ENCODE measurements around the gene PLXNC1.
A peak's percentile ranks its signal among the peaks of the same experiment; 100 is the strongest.

PLXNC1 gene

GRCh38 chr12:94133964-94134795 lies 14.2 kb upstream of the PLXNC1 start:
- no peak for DNase-seq (ENCODE audit: low read depth in 2 of 2, low spot score in 1 of 2)

- DNase-seq (ENCODE audit: low read depth in 2 of 2, low spot score in 1 of 2) = no peak
Observed at GRCh38 chr12:94135896-94136295, 12.5 kb upstream of the PLXNC1 start.

DNA sequence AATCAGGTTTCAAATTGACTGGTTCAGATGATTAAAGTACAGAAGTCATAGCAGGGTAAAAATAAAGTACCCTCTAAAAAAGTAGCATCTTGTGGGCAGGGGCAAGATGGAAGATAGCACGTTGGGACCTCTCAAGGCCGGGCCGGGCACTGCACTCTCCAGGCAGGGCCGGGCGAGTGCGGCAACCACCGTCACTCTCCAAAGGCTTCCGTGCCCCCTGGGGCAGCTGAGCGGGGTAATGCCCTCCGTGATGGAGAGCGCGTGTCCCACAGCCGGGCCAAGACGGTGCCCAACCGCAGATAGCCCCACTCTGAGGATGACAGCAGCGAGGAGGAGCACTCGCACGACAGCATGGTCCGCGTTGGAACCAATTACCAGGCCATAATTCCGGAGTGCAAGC lies 8.6 kb upstream of the PLXNC1 start:
- DNase-seq (ENCODE audit: low read depth in 2 of 2, low spot score in 1 of 2) = no peak

DNA sequence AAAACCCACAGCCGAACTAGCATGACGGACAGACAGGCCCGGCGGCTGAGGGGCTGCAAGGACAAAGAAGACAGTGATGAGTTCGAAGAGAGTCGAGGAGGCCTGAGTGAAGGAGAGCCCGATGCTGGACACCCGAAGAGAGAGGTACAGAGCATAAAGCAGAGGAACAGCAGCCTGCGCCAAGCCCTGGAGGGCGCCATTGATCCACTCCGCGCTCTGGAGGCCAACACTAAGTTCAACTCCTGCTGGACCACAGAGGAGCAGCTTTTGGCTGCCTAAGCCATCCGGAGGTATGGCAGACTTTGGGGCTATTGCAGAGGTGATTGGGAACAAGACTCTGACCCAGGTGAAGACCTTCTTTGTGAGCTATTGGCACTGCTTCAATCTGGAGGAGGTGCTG lies 7.8 kb upstream of the PLXNC1 start:
- peak in 1 of 2 donors; percentile 5 for DNase-seq (ENCODE audit: low read depth in 2 of 2, low spot score in 1 of 2)

DNA sequence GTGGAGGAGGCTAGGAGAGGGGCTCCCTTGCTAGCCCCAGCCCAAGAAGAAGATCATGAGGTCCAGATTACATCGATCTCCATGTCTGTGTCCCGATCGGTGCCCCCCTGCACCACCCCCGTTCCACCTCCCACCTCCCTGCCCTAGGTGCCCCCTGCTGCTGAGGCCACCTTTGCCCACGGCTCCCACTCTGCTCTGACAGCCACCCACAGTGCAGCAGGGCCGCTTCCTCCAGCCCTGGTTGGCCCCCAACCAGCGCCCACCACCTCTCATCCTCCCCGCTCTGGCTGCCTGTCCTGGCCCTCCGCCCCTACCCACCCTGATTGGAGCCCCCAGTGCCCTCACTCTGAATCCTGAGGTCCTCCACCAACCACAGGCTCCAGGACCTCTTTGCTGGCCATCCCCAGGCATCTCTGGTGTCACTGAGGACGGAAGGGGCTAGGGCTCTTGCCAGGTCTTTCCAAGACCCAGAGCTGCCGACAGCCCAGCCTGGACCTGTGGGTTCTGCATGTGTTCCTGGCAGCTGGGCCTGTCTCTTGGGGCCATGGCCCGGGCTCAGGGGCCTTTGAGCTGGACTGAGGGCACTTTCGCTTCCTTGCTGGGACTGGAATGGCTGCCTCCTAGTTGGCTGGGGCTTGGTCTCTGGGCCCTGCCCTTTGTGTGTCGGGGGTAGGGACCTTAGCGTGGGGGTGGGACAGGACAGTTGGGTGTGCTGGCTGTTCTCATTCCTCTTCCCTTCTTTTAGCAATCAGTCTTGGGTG lies 7.2 kb upstream of the PLXNC1 start:
- DNase-seq (ENCODE audit: low read depth in 2 of 2, low spot score in 1 of 2) = no peak

DNA sequence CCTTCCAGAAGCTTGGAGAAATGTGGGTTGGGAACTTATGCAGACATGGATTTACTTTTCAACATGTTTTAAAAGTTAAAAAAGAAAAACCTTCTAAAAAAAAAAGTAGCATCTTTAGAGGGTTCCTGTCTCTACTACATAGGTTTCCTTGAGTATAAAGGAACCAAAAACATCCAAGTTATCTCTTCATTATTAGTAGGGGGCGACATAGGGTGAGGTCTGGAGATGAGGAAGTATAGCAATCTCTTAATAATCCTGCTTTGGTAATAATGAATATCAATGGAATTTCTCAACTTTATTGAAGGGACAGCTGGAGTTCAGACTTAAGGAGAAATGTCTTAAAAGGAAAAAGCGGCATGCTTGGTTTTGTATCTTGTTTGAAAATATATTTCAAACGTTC lies 6.5 kb upstream of the PLXNC1 start:
- DNase-seq (ENCODE audit: low read depth in 2 of 2, low spot score in 1 of 2) = no peak

DNA sequence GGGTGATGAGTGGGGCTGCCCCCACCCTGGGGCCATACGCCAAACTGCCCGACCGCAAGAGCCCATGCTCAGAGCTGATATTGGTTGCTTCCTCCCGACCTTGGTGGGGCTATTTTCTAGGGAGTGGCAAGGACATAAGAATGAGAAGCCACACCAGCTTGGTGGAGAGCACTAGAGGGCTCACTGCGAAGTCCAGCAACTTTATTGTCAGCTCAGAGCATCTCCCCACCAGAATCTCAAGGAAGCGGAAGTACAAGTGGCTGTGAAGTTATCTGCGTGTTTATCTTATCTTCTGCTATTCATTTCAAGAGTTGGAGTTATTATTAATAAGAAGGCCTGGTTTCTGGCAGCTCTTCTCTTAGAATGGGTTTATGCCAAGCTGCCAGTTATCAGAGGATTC lies 4.9 kb upstream of the PLXNC1 start:
- DNase-seq (ENCODE audit: low read depth in 2 of 2, low spot score in 1 of 2) = no peak

GRCh38 chr12:94143951-94144350 lies 4.4 kb upstream of the PLXNC1 start:
- no peak for DNase-seq (ENCODE audit: low read depth in 2 of 2, low spot score in 1 of 2)

DNA sequence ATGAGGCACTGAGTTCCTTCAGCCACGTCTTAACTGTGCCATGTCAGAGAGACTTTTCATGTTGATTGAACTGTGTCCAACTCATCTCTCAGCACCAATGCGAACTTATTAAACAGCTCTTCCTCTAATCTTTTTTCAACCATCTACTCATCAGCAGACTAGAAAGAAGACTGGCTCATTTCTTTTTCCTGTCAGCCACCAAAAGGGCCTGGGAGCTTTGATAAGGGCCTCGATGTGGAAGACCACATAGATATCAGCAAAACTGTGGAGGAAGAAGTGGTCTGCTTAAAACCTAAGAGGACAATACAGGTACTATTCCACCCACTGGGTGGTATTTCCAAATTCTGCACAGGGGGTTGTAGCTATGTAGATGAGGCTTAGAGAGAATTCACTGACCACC lies 3.6 kb upstream of the PLXNC1 start:
- no peak for DNase-seq (ENCODE audit: low read depth in 2 of 2, low spot score in 1 of 2)

DNA sequence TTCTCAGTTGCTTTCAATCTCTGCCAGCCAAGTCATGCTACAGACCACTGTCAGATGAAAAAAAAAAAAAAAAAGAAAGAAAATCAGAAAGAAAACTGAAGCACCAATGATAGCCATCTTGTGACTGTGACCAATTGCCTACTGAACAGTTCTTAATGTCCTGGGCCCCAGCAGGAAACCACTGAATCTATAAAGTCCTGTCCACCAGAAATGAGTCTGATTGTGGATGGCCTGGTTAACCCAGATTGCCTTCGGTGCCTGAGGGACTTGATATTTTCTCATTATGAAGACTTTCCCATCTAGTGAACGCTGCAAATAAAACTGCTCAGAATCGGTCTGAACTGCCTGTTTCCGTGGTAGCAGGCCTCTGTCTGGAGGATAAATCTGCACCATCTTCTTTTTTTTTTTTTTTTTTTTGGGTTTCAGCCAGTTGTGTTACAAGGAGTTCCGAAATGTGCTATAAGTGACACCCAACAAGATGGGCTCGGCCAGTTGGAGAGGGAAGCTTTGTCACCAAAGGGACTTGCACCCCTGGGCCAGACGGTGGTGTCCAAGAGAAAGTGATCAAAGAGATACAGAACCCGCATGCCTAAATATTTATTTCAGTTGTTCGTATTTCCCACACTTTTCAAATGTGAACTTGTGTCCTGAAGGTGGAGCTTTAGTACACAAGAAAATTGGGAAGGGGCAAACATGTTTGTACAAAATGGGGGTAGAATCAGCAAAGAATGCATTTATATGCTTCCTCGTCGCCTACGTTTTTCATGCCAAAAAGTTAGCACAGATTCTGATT lies 3.0 kb upstream of the PLXNC1 start:
- no peak for DNase-seq (ENCODE audit: low read depth in 2 of 2, low spot score in 1 of 2)

- no peak for DNase-seq (ENCODE audit: low read depth in 2 of 2, low spot score in 1 of 2)
Observed at GRCh38 chr12:94146166-94146936, 2.0 kb upstream of the PLXNC1 start.

DNA sequence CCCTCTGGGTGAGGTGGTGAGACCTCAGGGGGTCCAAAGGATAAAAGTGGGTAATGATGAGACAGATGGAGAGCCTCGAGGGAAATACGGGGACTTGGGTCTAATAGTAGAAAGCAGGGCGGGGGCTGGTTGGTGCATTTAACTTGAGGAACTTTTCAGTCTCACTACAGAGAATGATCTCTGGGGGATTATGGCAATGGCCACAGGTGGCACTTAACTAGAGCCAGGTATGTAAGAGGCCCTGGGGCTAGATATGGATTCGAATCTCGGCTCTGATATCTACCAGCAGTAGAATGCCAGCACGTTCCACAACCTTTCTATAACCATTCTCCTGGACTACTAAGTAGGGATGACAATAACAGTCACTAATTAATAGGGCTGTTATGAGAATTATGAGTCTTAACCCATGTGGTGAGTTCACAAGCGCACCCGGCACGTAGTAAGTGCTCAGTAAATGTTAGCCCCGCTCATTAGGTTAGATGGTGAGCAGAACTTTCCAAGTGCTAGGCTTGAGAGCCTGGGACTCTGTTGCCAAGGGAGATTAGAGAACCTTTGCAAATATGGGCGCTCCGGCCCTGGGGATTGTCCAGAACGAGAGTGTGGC lies 888 bp upstream of the PLXNC1 start:
- no peak for DNase-seq (ENCODE audit: low read depth in 2 of 2, low spot score in 1 of 2)

GRCh38 chr12:94148739-94149118 lies 352 bp downstream of the PLXNC1 start:
- no peak for DNase-seq (ENCODE audit: low read depth in 2 of 2, low spot score in 1 of 2)

- no peak for DNase-seq (ENCODE audit: low read depth in 2 of 2, low spot score in 1 of 2)
Observed at GRCh38 chr12:94149119-94149780, 873 bp downstream of the PLXNC1 start.

GRCh38 chr12:94149781-94150239 lies 1.4 kb downstream of the PLXNC1 start:
- no peak for DNase-seq (ENCODE audit: low read depth in 2 of 2, low spot score in 1 of 2)

DNA sequence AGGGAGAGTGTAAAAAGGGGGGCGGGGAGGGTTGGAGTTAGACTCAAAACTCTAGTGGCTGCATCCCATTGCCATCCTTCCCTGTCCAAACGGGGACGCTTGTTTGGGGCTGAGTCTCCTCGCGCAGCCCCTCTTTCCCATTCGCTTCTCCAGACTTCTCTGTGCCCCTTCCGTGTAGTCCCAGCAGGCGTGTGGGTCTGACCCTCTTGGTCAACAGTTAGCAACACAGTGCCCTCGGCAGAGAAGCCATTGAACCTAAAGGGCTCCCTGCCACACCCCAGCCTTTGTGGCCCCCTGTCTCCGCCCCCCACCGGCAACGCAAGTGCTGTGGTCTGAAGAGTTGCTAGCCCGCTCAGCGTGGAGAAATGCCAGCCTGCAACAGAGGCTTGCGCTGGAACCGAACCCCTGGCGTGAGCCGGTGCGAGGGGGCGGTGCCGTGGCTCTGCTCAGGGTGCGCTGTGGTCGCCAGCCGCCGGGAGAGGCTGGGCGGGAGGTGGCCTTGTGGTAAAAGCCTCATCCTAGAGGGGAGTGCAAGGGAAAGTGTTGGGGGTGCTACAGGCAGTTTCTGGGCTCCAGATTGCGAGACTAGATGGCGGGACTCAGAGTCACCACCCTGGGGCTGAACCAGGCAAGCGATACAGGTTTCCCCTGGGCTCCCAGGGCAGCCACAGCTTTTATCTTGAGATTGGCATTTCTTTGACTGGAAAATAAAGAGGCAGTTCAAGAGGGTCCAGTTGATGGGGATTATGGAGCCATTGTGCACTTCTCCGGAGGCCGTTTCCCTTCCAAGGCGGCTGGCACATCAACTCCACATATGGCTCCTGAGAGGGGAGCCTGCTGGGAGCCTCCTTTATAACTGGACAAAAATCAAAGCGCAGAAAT lies 2.1 kb downstream of the PLXNC1 start:
- no peak for DNase-seq (ENCODE audit: low read depth in 2 of 2, low spot score in 1 of 2)

GRCh38 chr12:94151582-94151981 lies 3.2 kb downstream of the PLXNC1 start:
- no peak for DNase-seq (ENCODE audit: low read depth in 2 of 2, low spot score in 1 of 2)

- DNase-seq (ENCODE audit: low read depth in 2 of 2, low spot score in 1 of 2) = no peak
Observed at GRCh38 chr12:94152292-94153078, 4.1 kb downstream of the PLXNC1 start.
